T-helper 2 cell treated with Interferon-gamma antibody and Interleukin-4, amounts not matched to agents 5 μg/mL and 100 μg/mL, for 36 hours (primary cell): ENCODE data around the gene PDZD2.

Experiments
- DNase-seq: peaks from one replicate; pipeline ENCODE4 v3.0.0; 2021; ENCODE audit warnings: low spot score
- H3K27ac Mint-ChIP-seq: one replicate; pipeline ENCODE4 v1.8.0; 2021; ENCODE audit warnings: mild to moderate bottlenecking, mixed read lengths
- H3K27me3 Mint-ChIP-seq: one replicate; pipeline ENCODE4 v1.8.0; 2021; ENCODE audit warnings: low read depth, mixed read lengths
- H3K36me3 Mint-ChIP-seq: one replicate; pipeline ENCODE4 v1.8.0; 2021; ENCODE audit warnings: low read depth, mixed read lengths
- H3K4me1 Mint-ChIP-seq: one replicate; pipeline ENCODE4 v1.8.0; 2021; ENCODE audit warnings: low read depth, mixed read lengths
- H3K4me3 Mint-ChIP-seq: one replicate; pipeline ENCODE4 v1.8.0; 2022; ENCODE audit warnings: mild to moderate bottlenecking, moderate library complexity, mixed read lengths
- H3K9me3 Mint-ChIP-seq: one replicate; pipeline ENCODE4 v1.8.0; 2021; ENCODE audit warnings: mixed read lengths

Gene PDZD2

GRCh38 chr5:31935496-31936369, 296.8 kb downstream of the PDZD2 start:
- DNase-seq: no peak
- no peaks in the 10 kb centered on the region for H3K9me3 Mint-ChIP-seq
- H3K4me3 Mint-ChIP-seq: no peak overlapping the region
- H3K4me1 Mint-ChIP-seq: no peaks in the 10 kb centered on the region
- H3K36me3 Mint-ChIP-seq: no peaks in the 10 kb centered on the region
- no peaks in the 10 kb centered on the region for H3K27me3 Mint-ChIP-seq
- H3K27ac Mint-ChIP-seq: no peak overlapping the region

- Mint-ChIP-seq H3K4me1 (no peaks in the 10 kb centered on the region), H3K36me3 (no peaks in the 10 kb centered on the region), H3K27me3 (no peaks in the 10 kb centered on the region), H3K4me3 (no peak overlapping the region), H3K9me3 (no peaks in the 10 kb centered on the region), H3K27ac (no peak overlapping the region)
- no peak for DNase-seq
Measured at GRCh38 chr5:31936683-31937082, 297.8 kb downstream of the PDZD2 start.

DNA sequence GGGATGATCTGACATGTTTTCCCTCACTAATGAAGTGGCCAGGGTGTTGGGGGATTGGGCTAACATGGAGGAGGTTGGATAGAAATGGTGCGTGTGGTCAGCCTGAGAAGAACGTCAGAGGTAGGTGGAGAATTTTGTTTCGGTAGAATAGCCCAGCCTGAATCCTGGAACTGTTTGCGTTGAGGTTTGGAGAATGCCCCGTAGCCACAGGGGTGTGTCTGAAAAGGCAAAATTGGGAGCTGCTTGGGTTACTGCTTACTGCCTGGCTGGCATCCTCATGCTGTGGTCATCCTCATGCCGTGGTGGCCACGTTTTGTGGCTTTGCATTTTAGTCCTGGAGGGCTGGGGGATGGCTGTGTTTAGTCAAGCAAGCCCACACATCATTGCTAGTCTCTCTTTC, 298.3 kb downstream of the PDZD2 start:
- H3K4me3 Mint-ChIP-seq: no peak overlapping the region
- DNase-seq: no peak
- H3K27ac Mint-ChIP-seq: no peak overlapping the region
- H3K36me3 Mint-ChIP-seq: no peaks in the 10 kb centered on the region
- no peaks in the 10 kb centered on the region for H3K4me1 Mint-ChIP-seq
- H3K27me3 Mint-ChIP-seq: no peaks in the 10 kb centered on the region
- no peaks in the 10 kb centered on the region for H3K9me3 Mint-ChIP-seq

GRCh38 chr5:31937703-31938102, 298.8 kb downstream of the PDZD2 start:
- no peaks in the 10 kb centered on the region for H3K4me1 Mint-ChIP-seq

DNA sequence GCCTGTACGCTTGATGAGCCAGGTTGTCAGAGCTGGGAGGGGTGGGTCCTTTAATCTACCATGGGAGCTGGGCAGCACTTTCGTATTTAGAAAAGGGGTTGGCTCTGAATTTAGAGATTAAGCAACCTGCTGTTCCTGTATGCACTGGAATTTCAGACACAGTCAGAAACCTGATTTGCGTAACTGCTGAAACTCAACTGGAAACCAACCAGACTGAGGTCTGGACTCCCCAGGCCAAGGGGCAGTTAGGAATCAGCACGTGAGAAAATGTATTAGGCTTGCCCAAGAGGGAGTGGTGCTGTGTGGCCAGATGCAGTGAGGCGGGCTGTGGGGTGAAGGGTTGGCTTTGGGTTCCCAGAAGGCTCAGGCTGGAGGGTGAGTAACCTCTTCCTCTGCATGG, 300.2 kb downstream of the PDZD2 start:
- Mint-ChIP-seq H3K4me3 (no peak overlapping the region), H3K27me3 (no peaks in the 10 kb centered on the region), H3K36me3 (no peaks in the 10 kb centered on the region), H3K4me1 (no peaks in the 10 kb centered on the region), H3K9me3 (no peaks in the 10 kb centered on the region), H3K27ac (no peak overlapping the region)
- no peak for DNase-seq

More at GRCh38 chr5:31937703-31938102, 298.8 kb downstream of the PDZD2 start:
- DNase-seq: no peak
- Mint-ChIP-seq H3K4me3 (no peak overlapping the region), H3K9me3 (no peaks in the 10 kb centered on the region), H3K36me3 (no peaks in the 10 kb centered on the region), H3K27ac (no peak overlapping the region), H3K27me3 (no peaks in the 10 kb centered on the region)

GRCh38 chr5:31941151-31941755, 302.3 kb downstream of the PDZD2 start:
- Mint-ChIP-seq H3K27me3 (no peaks in the 10 kb centered on the region), H3K4me1 (no peaks in the 10 kb centered on the region), H3K27ac (no peak overlapping the region), H3K4me3 (no peak overlapping the region), H3K9me3 (no peaks in the 10 kb centered on the region), H3K36me3 (no peaks in the 10 kb centered on the region)
- no peak for DNase-seq

DNA sequence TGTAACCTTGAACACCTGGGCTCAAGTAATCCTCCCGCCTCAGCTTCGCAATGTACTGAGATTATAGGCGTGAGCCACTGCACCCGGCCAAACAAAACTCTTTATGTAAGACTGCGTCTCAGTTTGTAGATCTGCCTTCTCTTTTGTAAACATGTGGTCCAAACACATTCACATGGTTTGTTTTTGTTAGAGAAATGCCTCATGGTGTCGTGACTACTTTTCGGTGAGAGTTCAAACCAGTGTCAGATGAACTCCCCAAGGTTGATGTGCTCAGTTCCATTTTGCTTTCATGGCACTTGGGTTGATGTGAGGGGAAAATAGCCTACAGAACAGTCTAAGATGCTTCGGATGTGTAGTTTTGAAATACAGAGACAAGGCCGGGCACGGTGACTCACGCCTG, 303.6 kb downstream of the PDZD2 start:
- no peaks in the 10 kb centered on the region for H3K36me3 Mint-ChIP-seq
- DNase-seq: no peak
- no peak overlapping the region for H3K27ac Mint-ChIP-seq
- H3K27me3 Mint-ChIP-seq: no peaks in the 10 kb centered on the region
- no peaks in the 10 kb centered on the region for H3K9me3 Mint-ChIP-seq
- no peaks in the 10 kb centered on the region for H3K4me1 Mint-ChIP-seq
- no peak overlapping the region for H3K4me3 Mint-ChIP-seq

GRCh38 chr5:31944684-31945445, 305.9 kb downstream of the PDZD2 start:
- H3K27me3 Mint-ChIP-seq: no peaks in the 10 kb centered on the region
- DNase-seq: no peak
- H3K9me3 Mint-ChIP-seq: no peaks in the 10 kb centered on the region
- H3K36me3 Mint-ChIP-seq: no peaks in the 10 kb centered on the region
- no peak overlapping the region for H3K4me3 Mint-ChIP-seq
- no peak overlapping the region for H3K27ac Mint-ChIP-seq
- H3K4me1 Mint-ChIP-seq: no peaks in the 10 kb centered on the region

DNA sequence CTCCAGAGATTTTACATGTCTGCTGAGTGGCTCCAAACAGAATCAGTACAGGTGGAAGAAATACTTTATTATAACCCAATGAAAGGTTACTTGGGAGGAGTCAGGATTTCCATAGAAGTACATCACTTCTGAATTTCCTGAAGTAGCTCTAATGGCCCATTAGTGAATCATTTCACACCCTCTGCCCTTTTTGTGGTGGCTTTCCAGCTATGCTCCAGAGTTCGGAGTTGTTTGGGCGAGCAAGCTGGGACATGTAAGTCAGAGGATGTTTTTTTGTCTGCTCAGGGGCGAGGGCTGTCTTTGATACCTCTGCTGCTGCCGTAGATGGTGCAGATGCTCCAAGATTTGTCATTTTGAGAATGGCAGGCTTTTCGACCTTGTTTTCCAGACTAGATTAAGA, 309.1 kb downstream of the PDZD2 start:
- no peaks in the 10 kb centered on the region for H3K9me3 Mint-ChIP-seq
- H3K27ac Mint-ChIP-seq: no peak overlapping the region
- DNase-seq: no peak
- no peaks in the 10 kb centered on the region for H3K4me1 Mint-ChIP-seq
- H3K4me3 Mint-ChIP-seq: no peak overlapping the region
- H3K27me3 Mint-ChIP-seq: no peaks in the 10 kb centered on the region
- H3K36me3 Mint-ChIP-seq: no peaks in the 10 kb centered on the region

DNA sequence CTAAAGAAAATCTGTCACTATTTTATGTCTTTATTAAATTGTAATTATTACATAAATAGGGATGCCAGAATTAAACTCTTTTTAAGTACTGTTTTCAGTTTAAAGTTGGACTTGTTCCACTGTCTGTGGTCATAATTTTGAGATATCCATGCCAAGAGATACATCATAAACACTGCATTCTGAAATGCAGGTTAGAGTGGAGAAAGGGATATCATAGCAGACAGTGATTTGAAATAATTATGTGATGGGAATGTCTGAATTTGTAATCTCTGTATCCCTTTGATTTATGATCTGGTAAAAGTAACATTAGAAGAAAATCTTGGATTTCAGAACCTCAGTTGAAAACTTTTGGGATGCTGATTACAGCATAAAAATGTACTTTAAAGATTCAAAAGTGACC, 313.1 kb downstream of the PDZD2 start:
- Mint-ChIP-seq H3K27me3 (no peaks in the 10 kb centered on the region), H3K27ac (no peak overlapping the region), H3K36me3 (no peaks in the 10 kb centered on the region), H3K4me3 (no peak overlapping the region), H3K9me3 (no peaks in the 10 kb centered on the region), H3K4me1 (no peaks in the 10 kb centered on the region)
- no peak for DNase-seq

- DNase-seq: no peak
Measured at GRCh38 chr5:31954091-31954490, 315.2 kb downstream of the PDZD2 start.

DNA sequence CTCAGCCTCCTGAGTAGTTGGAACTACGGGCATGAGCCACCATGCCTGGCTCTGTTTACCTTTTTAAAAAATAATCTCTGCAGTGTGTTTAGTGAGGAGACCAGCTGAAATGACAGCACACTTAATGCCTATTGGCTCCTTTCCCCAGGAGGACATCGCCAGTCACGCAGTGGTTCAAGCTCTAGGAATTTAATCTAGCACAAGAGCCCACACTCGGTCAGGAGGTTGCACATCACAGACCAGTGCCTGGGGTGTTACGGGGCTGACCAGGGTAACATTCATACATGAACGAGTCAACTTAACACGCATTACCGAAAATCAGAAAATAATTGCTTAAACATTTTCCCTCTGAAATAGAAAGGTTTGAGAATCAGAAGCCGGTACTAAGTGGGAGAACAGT, 318.2 kb downstream of the PDZD2 start:
- no peak overlapping the region for H3K4me3 Mint-ChIP-seq
- DNase-seq: no peak
- H3K27me3 Mint-ChIP-seq: no peaks in the 10 kb centered on the region
- H3K27ac Mint-ChIP-seq: no peak overlapping the region
- H3K9me3 Mint-ChIP-seq: no peaks in the 10 kb centered on the region
- no peaks in the 10 kb centered on the region for H3K36me3 Mint-ChIP-seq
- H3K4me1 Mint-ChIP-seq: no peaks in the 10 kb centered on the region

More at GRCh38 chr5:31954091-31954490, 315.2 kb downstream of the PDZD2 start:
- Mint-ChIP-seq H3K36me3 (no peaks in the 10 kb centered on the region), H3K27me3 (no peaks in the 10 kb centered on the region), H3K4me3 (no peak overlapping the region), H3K27ac (no peak overlapping the region), H3K9me3 (no peaks in the 10 kb centered on the region), H3K4me1 (no peaks in the 10 kb centered on the region)

GRCh38 chr5:31962351-31962751, 323.4 kb downstream of the PDZD2 start:
- H3K4me3 Mint-ChIP-seq: no peak overlapping the region
- no peaks in the 10 kb centered on the region for H3K4me1 Mint-ChIP-seq
- H3K9me3 Mint-ChIP-seq: no peaks in the 10 kb centered on the region
- no peaks in the 10 kb centered on the region for H3K36me3 Mint-ChIP-seq
- no peak overlapping the region for H3K27ac Mint-ChIP-seq
- H3K27me3 Mint-ChIP-seq: no peaks in the 10 kb centered on the region
- DNase-seq: no peak

DNA sequence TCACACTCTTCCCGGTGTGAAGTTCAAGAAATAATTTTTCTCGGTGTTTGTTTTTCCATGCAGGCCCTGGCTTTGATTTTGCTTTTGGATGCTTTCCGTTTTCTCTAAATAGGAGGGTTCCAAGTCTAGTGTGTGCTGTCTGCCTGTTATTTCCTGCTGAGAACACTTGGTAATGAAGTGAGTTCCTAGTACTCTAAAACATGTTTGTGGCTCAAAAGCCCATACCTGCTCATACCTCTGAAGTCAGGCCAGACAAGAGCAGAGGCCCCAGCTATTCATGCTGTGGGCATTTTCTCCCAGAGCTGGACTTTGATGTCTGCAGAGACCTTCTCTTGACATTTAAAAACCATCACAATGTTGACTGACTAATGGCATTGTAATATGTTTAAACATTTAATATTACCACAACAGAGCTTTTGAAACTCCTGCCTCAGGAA, 324.0 kb downstream of the PDZD2 start:
- H3K27me3 Mint-ChIP-seq: no peaks in the 10 kb centered on the region
- H3K27ac Mint-ChIP-seq: no peak overlapping the region
- DNase-seq: no peak
- H3K4me1 Mint-ChIP-seq: no peaks in the 10 kb centered on the region
- no peaks in the 10 kb centered on the region for H3K9me3 Mint-ChIP-seq
- H3K4me3 Mint-ChIP-seq: no peak overlapping the region
- no peaks in the 10 kb centered on the region for H3K36me3 Mint-ChIP-seq
